ENCODE measurements around the gene GRHL3.

The GRHL3 gene

GRCh38 chr1:24292887-24293286, 26.3 kb upstream of the GRHL3 start:
- in situ Hi-C loops (cut with HindIII; ENCODE audit: low sequenced_read_pairs), result no loop called here

DNA sequence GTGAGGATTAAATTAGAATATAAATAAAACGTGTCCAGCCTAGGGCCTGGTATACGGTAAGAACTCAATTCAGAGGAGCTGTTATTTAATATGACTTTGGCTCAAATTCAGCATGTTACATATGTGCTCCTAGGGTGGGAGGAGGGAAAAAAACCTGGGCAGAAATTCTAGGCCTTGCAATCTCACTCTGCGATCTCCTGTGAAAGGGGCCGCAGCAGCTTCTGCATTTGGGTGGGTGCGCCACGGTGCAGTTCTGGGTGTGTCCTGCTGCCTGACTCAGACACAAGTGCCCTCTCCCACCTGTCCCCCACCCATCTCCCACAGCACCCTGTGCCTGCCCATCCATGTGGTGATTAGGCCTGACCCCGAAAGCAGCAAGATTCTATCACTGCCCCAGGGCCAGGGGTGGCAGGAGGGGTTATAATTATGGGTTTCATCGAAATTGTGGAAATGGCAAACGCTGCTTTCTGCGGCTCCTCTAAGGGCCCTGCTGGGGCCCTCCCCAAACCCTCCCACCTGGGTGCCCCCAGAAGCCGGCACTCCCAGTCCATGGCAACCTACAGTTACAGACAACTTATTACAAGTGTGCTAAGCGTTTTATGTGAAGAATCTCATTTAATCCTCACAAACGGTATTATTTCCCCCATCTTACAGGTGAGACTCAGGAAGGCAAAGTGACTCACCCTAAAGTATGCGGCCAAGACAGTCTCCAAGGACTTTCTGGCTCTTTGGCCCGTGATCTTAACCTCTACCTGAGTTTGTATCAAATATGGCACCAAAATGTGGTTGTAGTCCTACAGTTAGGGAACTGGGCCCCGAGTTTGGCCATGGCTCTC, 25.5 kb upstream of the GRHL3 start:
- in situ Hi-C loops (cut with HindIII; ENCODE audit: low sequenced_read_pairs), result no loop called here

DNA sequence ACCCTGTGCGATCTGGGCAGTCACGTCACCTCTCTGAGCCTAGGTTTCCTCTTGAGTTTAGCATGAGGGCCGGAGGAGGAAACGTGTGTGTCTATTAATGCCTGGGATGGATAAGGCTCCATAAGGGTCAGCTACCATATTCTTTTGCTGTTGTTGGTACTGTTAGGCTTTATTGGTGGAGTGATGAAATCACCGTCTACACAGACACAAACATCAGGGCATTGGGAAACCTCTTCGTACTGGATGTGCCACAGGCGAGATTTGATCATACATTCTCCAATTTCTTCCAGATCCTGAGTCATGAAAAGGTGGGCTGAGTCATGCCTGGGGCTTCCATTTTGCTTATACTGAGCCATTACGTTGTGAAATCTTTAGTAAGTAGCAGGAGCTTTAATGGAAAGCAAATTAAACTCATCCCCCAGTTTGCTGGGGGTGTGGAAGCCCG, 24.9 kb upstream of the GRHL3 start:
- in situ Hi-C loops (cut with HindIII; ENCODE audit: low sequenced_read_pairs), result no loop called here

DNA sequence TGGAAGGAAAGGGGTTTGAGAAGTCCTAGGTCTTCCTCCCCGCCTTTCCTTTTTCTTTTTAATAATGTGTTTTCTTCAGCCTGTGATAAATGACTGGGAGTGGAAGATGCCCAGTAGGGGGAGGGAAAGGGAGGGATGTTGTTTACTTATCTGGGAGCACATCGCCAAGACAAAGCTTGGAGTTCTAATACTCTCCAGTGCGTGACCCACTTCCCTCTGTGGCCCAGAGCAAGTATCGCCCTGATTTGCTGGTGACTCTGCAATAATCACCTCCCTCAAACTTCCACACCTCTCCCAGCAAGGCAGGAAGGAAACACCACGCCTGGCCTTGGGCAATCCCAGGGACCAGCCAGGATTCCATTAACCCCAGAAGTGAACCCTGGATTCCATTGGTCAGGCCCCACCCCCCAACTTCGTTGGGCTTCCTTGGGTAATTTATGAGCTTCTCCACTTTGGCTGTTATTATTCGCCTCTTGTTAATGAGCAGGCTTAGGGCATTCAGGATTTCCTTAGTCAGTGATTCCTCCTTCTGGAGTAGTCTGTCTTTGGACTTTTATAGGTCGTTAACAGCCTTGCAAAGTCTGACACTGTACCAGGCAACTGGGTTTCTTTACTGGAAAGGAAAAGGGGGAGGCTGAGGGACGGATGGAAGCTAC, 24.3 kb upstream of the GRHL3 start:
- in situ Hi-C loops (cut with HindIII; ENCODE audit: low sequenced_read_pairs), result no loop called here

DNA sequence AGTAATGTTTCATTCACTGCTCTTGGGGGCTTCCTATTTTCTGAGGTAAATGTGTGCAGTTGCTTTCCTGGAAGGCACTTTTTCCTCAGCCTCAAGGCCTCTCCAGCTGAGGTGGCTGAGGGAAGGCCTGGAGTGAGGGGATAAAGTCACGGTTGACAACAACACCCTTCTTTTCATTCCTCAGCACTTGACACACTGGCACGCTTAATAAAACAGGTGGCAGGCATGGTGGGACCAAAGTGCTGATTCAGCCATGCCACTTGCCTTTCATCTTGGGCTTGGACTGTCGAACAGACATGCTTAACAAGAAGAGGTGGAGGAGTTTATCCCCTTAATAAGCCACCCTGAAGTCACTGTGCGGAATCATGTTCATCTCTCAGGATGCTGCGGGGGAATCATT, 23.6 kb upstream of the GRHL3 start:
- in situ Hi-C loops (cut with HindIII; ENCODE audit: low sequenced_read_pairs), result no loop called here

DNA sequence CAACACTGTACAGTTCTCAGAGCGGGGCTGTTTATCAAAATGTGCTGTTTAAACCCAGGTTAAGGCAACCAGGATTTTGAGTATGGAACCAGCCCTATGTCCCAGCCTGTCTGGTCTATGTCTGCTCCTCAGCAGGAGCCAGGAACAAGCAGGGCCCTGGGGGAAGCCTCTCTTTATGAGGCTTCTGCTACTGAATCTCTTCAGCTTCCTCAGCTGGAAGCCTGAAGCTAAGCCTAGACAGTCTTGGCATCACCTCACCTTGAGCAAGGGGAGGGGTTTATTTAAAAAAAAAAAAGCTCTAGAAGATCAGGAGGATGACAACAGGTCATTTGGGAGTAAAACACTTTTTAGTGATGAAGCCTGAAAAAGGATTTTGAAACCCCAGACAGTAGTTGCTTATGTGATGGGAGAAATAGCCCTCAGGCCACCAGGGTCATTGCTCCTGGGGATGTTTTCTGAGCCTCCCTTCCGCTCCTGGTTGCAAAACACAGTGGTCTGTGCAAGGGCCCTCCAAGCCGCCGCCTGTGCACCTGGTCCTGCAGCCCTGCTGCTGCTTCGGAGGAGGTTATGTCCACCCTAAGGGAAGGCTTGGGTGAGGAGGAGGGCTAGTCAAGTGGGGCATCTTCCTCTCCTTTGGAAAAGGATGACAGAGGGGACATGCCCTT, 21.8 kb upstream of the GRHL3 start:
- in situ Hi-C loops (cut with HindIII; ENCODE audit: low sequenced_read_pairs), result no loop called here

DNA sequence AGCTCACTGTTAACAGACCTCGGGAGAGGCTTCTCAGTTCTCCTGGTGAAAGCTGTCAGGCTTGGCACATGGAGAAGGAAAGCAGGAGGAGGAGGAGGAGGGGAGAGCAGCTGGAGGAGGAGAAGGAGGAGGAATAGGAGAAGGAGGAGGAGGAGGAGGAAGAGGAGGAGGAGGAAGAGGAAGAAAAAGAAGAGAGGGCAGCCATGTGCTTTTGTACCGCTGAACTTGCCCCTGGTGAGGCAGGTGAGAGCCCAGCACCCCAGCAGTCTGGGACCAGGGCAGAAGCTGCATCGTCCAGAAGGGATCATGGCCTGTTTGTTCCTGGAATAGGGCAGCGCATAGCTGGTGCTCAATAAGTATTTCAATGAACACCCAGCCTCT, 21.3 kb upstream of the GRHL3 start:
- in situ Hi-C loops (cut with HindIII; ENCODE audit: low sequenced_read_pairs), result no loop called here

DNA sequence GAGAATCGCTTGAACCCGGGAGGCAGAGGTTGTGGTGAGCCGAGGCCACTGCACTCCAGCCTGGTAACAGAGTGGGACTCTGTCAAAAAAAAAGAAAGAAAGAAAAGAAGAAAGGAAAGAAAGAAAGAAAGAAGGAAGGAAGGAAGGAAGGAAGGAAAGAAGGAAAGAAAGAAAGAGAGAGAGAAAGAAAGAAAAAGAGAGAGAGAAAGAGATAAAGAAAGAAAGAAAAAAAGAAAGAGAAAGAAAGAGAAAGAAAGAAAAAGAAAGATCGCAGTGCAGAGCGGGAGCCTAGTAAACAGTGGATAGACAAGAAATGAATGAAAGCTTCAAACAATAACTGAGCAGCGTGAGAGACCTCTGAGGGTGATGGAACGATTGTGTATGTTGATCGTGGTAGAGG, 20.6 kb upstream of the GRHL3 start:
- in situ Hi-C loops (cut with HindIII; ENCODE audit: low sequenced_read_pairs), result no loop called here

DNA sequence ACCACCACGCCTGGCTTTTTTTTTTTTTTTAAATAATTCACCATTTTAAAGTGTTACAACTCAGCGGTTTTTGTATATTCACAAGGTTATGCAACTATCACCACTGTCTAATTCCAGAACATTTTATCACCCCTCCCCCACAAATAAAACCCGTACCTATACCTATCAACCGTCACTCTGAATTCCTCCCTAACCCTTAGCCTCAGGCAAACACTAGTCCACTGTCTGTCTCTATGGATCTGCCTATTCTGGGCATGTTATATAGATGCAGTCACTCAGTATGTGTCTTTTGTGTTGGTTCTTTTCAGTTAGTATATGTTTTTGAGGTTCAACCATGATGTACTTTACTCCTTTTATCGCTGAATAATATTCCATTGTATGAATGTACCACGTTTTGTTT, 19.3 kb upstream of the GRHL3 start:
- in situ Hi-C loops (cut with HindIII; ENCODE audit: low sequenced_read_pairs), result loop anchor here (25.0 kb wide), 1 partner anchor 112 kb away; the partner anchor contains the start of genes NIPAL3 and STPG1

DNA sequence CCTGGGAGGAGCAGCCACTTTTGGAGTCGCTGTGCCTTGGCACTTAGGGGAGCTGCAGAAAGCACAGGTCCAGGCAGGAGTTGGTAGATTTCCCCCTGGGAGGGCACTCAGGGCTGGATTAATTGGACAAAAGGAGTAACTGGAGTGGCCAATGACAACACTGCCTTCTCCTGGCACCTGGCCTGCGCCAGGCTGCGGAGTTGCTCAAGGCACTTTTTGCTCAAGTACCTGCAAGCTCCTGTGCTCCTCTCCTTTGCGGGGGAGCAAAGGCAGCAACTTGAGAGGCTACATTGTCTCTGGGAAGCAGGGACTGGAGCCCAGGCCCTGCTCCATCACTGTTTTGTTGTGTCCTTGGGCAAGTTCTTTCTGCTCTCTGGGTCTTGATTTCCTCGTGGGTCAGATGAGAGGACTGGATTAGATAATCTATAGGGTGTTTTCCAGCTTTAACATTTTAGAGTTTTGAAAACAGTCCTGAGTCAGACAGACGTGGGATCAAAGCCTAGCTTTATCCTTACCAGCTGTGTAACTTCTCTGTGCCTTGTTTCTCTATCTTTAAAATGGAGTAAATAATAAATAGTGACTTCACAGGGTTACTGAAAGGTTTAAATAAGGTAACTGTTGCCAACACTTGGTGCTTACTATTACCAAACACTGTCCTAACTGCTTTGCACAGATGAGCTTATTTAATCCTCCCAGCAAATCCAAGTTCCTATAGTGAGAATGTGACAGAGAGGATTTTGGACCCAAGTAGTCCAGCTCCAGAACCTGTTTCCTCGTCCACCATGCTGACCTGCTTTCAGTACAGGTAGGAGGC, 18.0 kb upstream of the GRHL3 start:
- in situ Hi-C loops (cut with HindIII; ENCODE audit: low sequenced_read_pairs), result loop anchor here (25.0 kb wide), 1 partner anchor 111 kb away; the partner anchor contains the start of genes NIPAL3 and STPG1

DNA sequence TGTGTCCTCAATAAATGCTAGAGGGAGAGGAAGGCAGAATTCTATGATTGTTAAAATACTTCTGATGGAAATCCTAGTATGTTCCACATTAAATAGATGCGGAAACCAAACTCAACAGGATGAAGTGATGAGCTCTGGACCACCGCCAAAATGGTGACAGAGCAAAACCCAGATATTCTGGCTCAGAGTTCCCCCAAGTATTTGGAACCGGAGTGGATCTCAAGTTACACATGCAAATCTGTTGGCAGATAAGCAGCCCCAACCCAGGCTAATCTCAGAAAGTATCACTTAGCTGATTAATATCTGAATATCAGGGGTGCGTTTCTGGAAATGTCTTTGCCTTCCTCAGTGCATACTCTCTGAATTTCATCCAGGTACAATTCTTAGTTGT, 17.4 kb upstream of the GRHL3 start:
- in situ Hi-C loops (cut with HindIII; ENCODE audit: low sequenced_read_pairs), result loop anchor here (25.0 kb wide), 1 partner anchor 111 kb away; the partner anchor contains the start of genes NIPAL3 and STPG1

DNA sequence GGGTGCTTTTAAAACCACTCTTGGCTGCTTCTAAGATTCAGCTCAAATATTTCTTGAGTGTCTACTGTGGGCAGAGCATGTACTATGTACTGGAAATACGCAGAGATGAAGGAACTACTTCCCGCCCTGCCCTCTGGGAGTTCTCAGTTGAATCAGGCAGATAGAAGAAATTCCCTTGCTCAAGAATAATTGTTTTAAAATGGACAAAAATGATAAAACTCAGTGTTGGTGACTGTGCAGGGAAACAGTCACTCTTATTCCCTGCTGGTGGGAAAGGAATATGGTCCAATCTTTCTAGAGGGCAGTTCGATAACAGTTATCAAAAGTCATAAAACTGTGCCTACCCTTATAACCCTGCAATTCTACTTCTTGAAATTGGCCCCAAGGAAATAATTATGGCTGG, 16.9 kb upstream of the GRHL3 start:
- in situ Hi-C loops (cut with HindIII; ENCODE audit: low sequenced_read_pairs), result loop anchor here (25.0 kb wide), 1 partner anchor 110 kb away; the partner anchor contains the start of genes NIPAL3 and STPG1

DNA sequence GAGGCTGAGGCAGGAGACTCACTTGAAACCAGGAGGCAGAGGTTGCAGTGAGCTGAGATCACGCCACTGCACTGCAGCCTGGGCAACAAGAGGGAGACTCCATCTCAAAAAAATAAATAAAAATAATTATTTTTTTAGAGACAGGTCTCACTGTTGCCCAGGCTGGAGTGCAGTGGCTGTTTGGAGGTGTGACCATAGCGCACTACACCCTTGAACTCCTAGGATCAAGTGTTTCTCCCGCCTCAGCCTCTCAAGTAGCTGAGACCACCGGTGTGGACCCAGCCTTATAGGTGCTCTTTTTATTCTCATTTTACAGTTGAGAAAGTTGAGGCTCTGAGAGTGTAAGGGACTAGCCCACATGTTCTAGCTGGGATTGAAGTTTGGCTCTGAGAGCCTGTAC, 15.6 kb upstream of the GRHL3 start:
- in situ Hi-C loops (cut with HindIII; ENCODE audit: low sequenced_read_pairs), result loop anchor here (25.0 kb wide), 1 partner anchor 109 kb away; the partner anchor contains the start of genes NIPAL3 and STPG1

- in situ Hi-C loops (cut with HindIII; ENCODE audit: low sequenced_read_pairs), result loop anchor here (25.0 kb wide), 1 partner anchor 108 kb away; the partner anchor contains the start of genes NIPAL3 and STPG1
These were observed 14.4 kb upstream of the GRHL3 start for GRCh38 chr1:24304763-24305162.

DNA sequence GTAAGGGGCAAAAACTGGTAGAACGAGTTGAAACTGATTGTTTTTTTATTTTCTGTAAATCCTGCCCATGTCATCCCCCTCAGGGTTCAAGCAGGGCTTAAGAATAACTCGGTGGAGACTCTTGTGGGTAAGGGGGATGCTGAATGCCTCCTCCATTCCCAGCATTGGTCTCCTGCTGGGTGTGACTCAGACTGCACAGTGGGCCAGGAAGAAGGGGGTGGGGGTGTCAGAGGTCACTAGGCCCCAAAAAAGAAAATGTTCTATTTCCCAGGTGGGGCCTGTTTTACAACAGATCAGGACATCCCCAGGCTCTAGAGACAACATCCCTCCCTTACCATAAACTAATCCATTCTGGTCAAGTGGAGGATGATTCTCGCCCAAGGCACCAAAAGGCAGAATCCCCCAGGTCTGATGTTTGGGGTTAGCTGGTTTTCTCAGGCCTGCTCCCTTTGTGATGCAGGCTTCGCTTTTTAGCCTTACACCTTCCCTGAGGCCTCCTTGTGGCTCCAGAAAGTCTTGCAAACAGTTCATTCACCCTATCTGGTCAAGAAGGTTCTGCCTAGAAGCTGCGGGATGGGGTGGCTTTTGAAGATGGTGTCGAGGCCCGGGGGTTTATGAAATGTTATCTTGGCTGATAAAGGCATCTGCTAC, 10.7 kb upstream of the GRHL3 start:
- in situ Hi-C loops (cut with HindIII; ENCODE audit: low sequenced_read_pairs), result loop anchor here (25.0 kb wide), 1 partner anchor 104 kb away; the partner anchor contains the start of genes NIPAL3 and STPG1

- in situ Hi-C loops (cut with HindIII; ENCODE audit: low sequenced_read_pairs), result loop anchor here (10.0 to 25.0 kb wide), 2 partner anchors 102 to 115 kb away; partner anchors contain the start of genes NIPAL3 and STPG1
These were observed 9.2 kb upstream of the GRHL3 start for GRCh38 chr1:24309762-24310485.

DNA sequence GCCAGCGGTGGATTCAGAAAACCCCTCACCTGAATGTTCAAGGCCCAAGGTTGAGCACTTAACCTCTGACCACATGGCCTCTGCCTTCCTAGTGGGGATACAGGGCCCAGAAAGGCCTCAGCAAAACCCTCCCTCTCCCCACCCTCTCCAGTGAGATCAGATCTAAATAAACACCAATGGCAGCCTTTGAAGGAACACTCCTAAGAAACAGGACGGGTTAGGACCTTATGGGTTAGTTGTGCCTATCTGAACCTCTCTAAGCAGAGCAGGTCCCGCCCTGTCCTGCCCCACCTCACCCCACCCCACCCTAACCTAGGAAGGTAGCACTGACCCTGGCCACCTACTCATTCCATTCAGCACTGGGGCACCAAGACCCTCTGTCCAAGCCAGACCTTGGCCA, 7.9 kb upstream of the GRHL3 start:
- in situ Hi-C loops (cut with HindIII; ENCODE audit: low sequenced_read_pairs), result loop anchor here (10.0 to 25.0 kb wide), 2 partner anchors 101 to 116 kb away; partner anchors contain the start of genes NIPAL3 and STPG1

GRCh38 chr1:24311741-24312140, 7.4 kb upstream of the GRHL3 start:
- in situ Hi-C loops (cut with HindIII; ENCODE audit: low sequenced_read_pairs), result loop anchor here (10.0 to 25.0 kb wide), 2 partner anchors 101 to 117 kb away; partner anchors contain the start of genes NIPAL3 and STPG1

- in situ Hi-C loops (cut with HindIII; ENCODE audit: low sequenced_read_pairs), result loop anchor here (10.0 to 25.0 kb wide), 2 partner anchors 97 to 121 kb away; partner anchors contain the start of genes NIPAL3 and STPG1
These were observed 3.8 kb upstream of the GRHL3 start for GRCh38 chr1:24315391-24315790.
